ENCODE results near the gene RAB31.

RAB31 gene

GRCh38 chr18:9876212-9876866, 168.2 kb downstream of the RAB31 start (continued):
- no peak for TF ChIP-seq PRDM10 (tag by site-specific recombination; IDR thresholded peaks at IDR 0.05)

GRCh38 chr18:9876867-9877654, 169.0 kb downstream of the RAB31 start:
- CTCF ChIA-PET: interaction anchor here (0.6 to 0.7 kb wide), 4 partner anchors 13 to 963 kb away, joined by 3 read pairs; no protein-coding TSS in a partner anchor
- Histone ChIP-seq H3K36me3 (ENCODE audit: control insufficient read depth in 2 of 2, insufficient read depth in 1 of 2, low read length in 2 of 2) (no peaks in the 10 kb centered on the region), H3K4me3 (ENCODE audit: low read depth, low read length) (no peak overlapping the region), H3K9me3 (ENCODE audit: control insufficient read depth, insufficient read depth, low read depth, low read length) (no peaks in the 10 kb centered on the region), H3K27ac (ENCODE audit: extremely low read depth, low read depth, low read length) (no peak overlapping the region; the same call in 1 of the 2 replicates), H3K4me1 (ENCODE audit: control insufficient read depth, insufficient read depth, low read length) (no peaks in the 10 kb centered on the region)
- POLR2A ChIA-PET: interaction anchor here (1.5 kb wide), 2 partner anchors 37 to 38 kb away, joined by 3 to 8 read pairs; partner anchors contain the start of gene VAPA
- TF ChIP-seq EGR2 (tag by site-specific recombination; IDR thresholded peaks at IDR 0.05; ENCODE audit: low read depth) (peak; percentile 28; the same call in 1 of the 2 replicates), ZNF664 (tag by site-specific recombination; IDR thresholded peaks at IDR 0.05) (no peak), PRDM10 (tag by site-specific recombination; IDR thresholded peaks at IDR 0.05) (peak; percentile 97), ZNF707 (tag by site-specific recombination; IDR thresholded peaks at IDR 0.05) (no peak), GLIS2 (tag by site-specific recombination; IDR thresholded peaks at IDR 0.05) (no peak), ZNF169 (tag by site-specific recombination; IDR thresholded peaks at IDR 0.05) (no peak), HOXD13 (CRISPR knock-in tag; IDR thresholded peaks at IDR 0.05; ENCODE audit: borderline replicate concordance) (no peak), ZBTB11 (tag by site-specific recombination; conservative IDR thresholded peaks at IDR 0.05; ENCODE audit: low read depth) (peak; percentile 51), ZNF280D (tag by site-specific recombination; IDR thresholded peaks at IDR 0.05) (0 out of 2 replicates have a peak, but pooled peaks have one; percentile 37), ZNF214 (tag by site-specific recombination; IDR thresholded peaks at IDR 0.05; ENCODE audit: borderline replicate concordance) (no peak), ZBTB8A (tag by site-specific recombination; IDR thresholded peaks at IDR 0.05) (no peak), ZNF266 (tag by site-specific recombination; IDR thresholded peaks at IDR 0.05; ENCODE audit: low read depth) (no peak), MEIS1 (CRISPR knock-in tag; IDR thresholded peaks at IDR 0.05; ENCODE audit: borderline replicate concordance) (no peak)
- TF ChIP-seq, protein P1, sequence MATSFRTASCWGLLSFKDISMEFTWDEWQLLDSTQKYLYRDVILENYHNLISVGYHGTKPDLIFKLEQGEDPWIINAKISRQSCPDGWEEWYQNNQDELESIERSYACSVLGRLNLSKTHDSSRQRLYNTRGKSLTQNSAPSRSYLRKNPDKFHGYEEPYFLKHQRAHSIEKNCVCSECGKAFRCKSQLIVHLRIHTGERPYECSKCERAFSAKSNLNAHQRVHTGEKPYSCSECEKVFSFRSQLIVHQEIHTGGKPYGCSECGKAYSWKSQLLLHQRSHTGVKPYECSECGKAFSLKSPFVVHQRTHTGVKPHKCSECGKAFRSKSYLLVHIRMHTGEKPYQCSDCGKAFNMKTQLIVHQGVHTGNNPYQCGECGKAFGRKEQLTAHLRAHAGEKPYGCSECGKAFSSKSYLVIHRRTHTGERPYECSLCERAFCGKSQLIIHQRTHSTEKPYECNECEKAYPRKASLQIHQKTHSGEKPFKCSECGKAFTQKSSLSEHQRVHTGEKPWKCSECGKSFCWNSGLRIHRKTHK (tag by site-specific recombination; IDR thresholded peaks at IDR 0.05): no peak
- TF ChIP-seq, protein P2, sequence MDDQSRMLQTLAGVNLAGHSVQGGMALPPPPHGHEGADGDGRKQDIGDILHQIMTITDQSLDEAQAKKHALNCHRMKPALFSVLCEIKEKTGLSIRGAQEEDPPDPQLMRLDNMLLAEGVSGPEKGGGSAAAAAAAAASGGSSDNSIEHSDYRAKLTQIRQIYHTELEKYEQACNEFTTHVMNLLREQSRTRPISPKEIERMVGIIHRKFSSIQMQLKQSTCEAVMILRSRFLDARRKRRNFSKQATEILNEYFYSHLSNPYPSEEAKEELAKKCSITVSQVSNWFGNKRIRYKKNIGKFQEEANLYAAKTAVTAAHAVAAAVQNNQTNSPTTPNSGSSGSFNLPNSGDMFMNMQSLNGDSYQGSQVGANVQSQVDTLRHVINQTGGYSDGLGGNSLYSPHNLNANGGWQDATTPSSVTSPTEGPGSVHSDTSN (CRISPR knock-in tag; IDR thresholded peaks at IDR 0.05): no peak
